Measurements from ENCODE around the gene CCDC185.

Gene CCDC185

GRCh38 chr1:223443397-223443796 lies 50.2 kb downstream of the CCDC185 start:
- DNase-seq, result no peak

- DNase-seq, result no peak
These were observed 51.2 kb downstream of the CCDC185 start for GRCh38 chr1:223444411-223444810.
